ENCODE results near the gene SNCA.

Gene SNCA

GRCh38 chr4:89703829-89704590, 133.0 kb downstream of the SNCA start:
- no peak for DNase-seq

- DNase-seq, result no peak
Measured at GRCh38 chr4:89700766-89701423, 136.1 kb downstream of the SNCA start.

GRCh38 chr4:89685690-89686089, 151.3 kb downstream of the SNCA start:
- DNase-seq, result no peak

- DNase-seq, result no peak
Measured at GRCh38 chr4:89685277-89685676, 151.7 kb downstream of the SNCA start.

- no peak for DNase-seq
Measured at GRCh38 chr4:89684536-89684935, 152.4 kb downstream of the SNCA start.

- DNase-seq, result no peak
Measured at GRCh38 chr4:89682808-89683207, 154.2 kb downstream of the SNCA start.

GRCh38 chr4:89681671-89682070, 155.3 kb downstream of the SNCA start:
- no peak for DNase-seq

- DNase-seq, result no peak
Measured at GRCh38 chr4:89681219-89681618, 155.7 kb downstream of the SNCA start.

GRCh38 chr4:89674876-89675459, 162.0 kb downstream of the SNCA start:
- no peak for DNase-seq
